Activated T-helper 9 cell treated with anti-CD3 and anti-CD28 coated beads, Interleukin-2, amount 50 U/mL, for 16 hours (primary cell): ENCODE measurements around the gene NTRK1.
"Not testable (repeated sequence)": the region's sequence is repeated elsewhere in the genome, so short reads cannot be mapped to it uniquely, and the experiment has no call there.

ENCODE experiments used
- DNase-seq: peaks from one replicate; pipeline ENCODE4 v3.0.0-alpha.2; 2020; ENCODE audit warnings: low read depth

Gene NTRK1

GRCh38 chr1:156913809-156914387 is 53.2 kb downstream of the NTRK1 start:
- DNase-seq: no peak

GRCh38 chr1:156914440-156914856 is 53.8 kb downstream of the NTRK1 start:
- no peak for DNase-seq

GRCh38 chr1:156920233-156921052 is 59.8 kb downstream of the NTRK1 start, which contains the start of gene LRRC71:
TSS of gene LRRC71 (plus strand) at chr1:156920632. CDS start at chr1:156920804, 172 bp downstream.
- DNase-seq: peak; percentile 41

- DNase-seq: no peak
Observed at GRCh38 chr1:156921053-156921529, 60.4 kb downstream of the NTRK1 start.

GRCh38 chr1:156922986-156923669 is 62.5 kb downstream of the NTRK1 start:
- no peak for DNase-seq

GRCh38 chr1:156923670-156924477 is 63.2 kb downstream of the NTRK1 start:
- no peak for DNase-seq

GRCh38 chr1:156924478-156925153 is 64.0 kb downstream of the NTRK1 start:
- DNase-seq: no peak

- no peak for DNase-seq
Observed at GRCh38 chr1:156925154-156926010, 64.7 kb downstream of the NTRK1 start.

- no peak for DNase-seq
Observed at GRCh38 chr1:156926175-156926574, 65.5 kb downstream of the NTRK1 start.

- DNase-seq: not testable (repeated sequence)
Observed at GRCh38 chr1:156926695-156927094, 66.0 kb downstream of the NTRK1 start.

- DNase-seq: peak; percentile 48
Observed at GRCh38 chr1:156927215-156928042, 66.8 kb downstream of the NTRK1 start.

- DNase-seq: no peak
Observed at GRCh38 chr1:156928043-156928602, 67.5 kb downstream of the NTRK1 start.

- DNase-seq: no peak
Observed at GRCh38 chr1:156929596-156930238, 69.1 kb downstream of the NTRK1 start.

- DNase-seq: no peak
Observed at GRCh38 chr1:156930483-156930882, 69.8 kb downstream of the NTRK1 start.
